Measurements from ENCODE around the gene ETS1.

- TF ChIP-seq CTCF (IDR thresholded peaks at IDR 0.05; ENCODE audit: low read length) (no peak), EZH2 (optimal IDR thresholded peaks at IDR 0.05; ENCODE audit: low read depth, low read length) (no peak), EZH2phosphoT487 (IDR thresholded peaks at IDR 0.05; ENCODE audit: low read length) (no peak)
Measured at GRCh38 chr11:128614026-128614425, 26.7 kb upstream of the ETS1 start.

All from MM.1S (cell line).